ENCODE measurements around the gene DCLK1. TPM values are rescaled to one million over a fixed set of nuclear protein-coding genes. Genes with fewer than 3 reads are reported as not detected.

Gene DCLK1
- total RNA-seq, 4 donors from 2014 or later: 20.5 to 40.1 (median 28.7) TPM

- WGBS: 80% methylated on average over 8 of the region's 8 CpGs
- Histone ChIP-seq H3K27ac (replicated peaks in 1 of 4) (no peak overlapping the region), H3K9me3 (no peaks in the 10 kb centered on the region)
These were observed 99.7 kb downstream of the DCLK1 start for GRCh38 chr13:36031490-36031889.

GRCh38 chr13:36030670-36031331, 100.4 kb downstream of the DCLK1 start:
- Histone ChIP-seq H3K9me3 (no peaks in the 10 kb centered on the region), H3K27me3 (no peaks in the 10 kb centered on the region), H3K4me1 (no peaks in the 10 kb centered on the region), H3K4me3 (no peak overlapping the region), H3K36me3 (no peaks in the 10 kb centered on the region), H3K27ac (replicated peaks in 1 of 4) (no peak overlapping the region)
- whole genome bisulfite sequencing: 56% methylated on average over 8 of the region's 8 CpGs
- no peak for DNase-seq (ENCODE audit: extremely low spot score)
- no peak for TF ChIP-seq POLR2A (IDR thresholded peaks at IDR 0.05; ENCODE audit: low read depth)
- TF ChIP-seq POLR2AphosphoS5 (IDR thresholded peaks at IDR 0.05): no peak
- no peak for TF ChIP-seq EP300 (IDR thresholded peaks at IDR 0.05)
- no peak for TF ChIP-seq CTCF (IDR thresholded peaks at IDR 0.05)
- intact Hi-C loops (cut with DNase I): no loop called here

More at GRCh38 chr13:36031490-36031889, 99.7 kb downstream of the DCLK1 start:
- TF ChIP-seq POLR2AphosphoS5 (IDR thresholded peaks at IDR 0.05) (no peak), EP300 (IDR thresholded peaks at IDR 0.05) (no peak), POLR2A (IDR thresholded peaks at IDR 0.05; ENCODE audit: low read depth) (no peak), CTCF (IDR thresholded peaks at IDR 0.05) (no peak)
- Histone ChIP-seq H3K4me1 (no peaks in the 10 kb centered on the region), H3K27me3 (no peaks in the 10 kb centered on the region), H3K36me3 (no peaks in the 10 kb centered on the region), H3K4me3 (no peak overlapping the region)
- intact Hi-C loops (cut with DNase I): no loop called here
- DNase-seq (ENCODE audit: extremely low spot score): no peak

GRCh38 chr13:36029166-36029565, 102.0 kb downstream of the DCLK1 start:
- Histone ChIP-seq H3K27me3 (no peaks in the 10 kb centered on the region), H3K9me3 (no peaks in the 10 kb centered on the region), H3K4me1 (no peaks in the 10 kb centered on the region), H3K36me3 (no peaks in the 10 kb centered on the region), H3K4me3 (no peak overlapping the region), H3K27ac (replicated peaks in 1 of 4) (no peak overlapping the region)
- intact Hi-C loops (cut with DNase I): no loop called here
- 93% methylated on average over 6 of the region's 6 CpGs for WGBS
- TF ChIP-seq EP300 (IDR thresholded peaks at IDR 0.05) (no peak), POLR2A (IDR thresholded peaks at IDR 0.05; ENCODE audit: low read depth) (no peak), CTCF (IDR thresholded peaks at IDR 0.05) (no peak), POLR2AphosphoS5 (IDR thresholded peaks at IDR 0.05) (no peak)
- no peak for DNase-seq (ENCODE audit: extremely low spot score)

DNA sequence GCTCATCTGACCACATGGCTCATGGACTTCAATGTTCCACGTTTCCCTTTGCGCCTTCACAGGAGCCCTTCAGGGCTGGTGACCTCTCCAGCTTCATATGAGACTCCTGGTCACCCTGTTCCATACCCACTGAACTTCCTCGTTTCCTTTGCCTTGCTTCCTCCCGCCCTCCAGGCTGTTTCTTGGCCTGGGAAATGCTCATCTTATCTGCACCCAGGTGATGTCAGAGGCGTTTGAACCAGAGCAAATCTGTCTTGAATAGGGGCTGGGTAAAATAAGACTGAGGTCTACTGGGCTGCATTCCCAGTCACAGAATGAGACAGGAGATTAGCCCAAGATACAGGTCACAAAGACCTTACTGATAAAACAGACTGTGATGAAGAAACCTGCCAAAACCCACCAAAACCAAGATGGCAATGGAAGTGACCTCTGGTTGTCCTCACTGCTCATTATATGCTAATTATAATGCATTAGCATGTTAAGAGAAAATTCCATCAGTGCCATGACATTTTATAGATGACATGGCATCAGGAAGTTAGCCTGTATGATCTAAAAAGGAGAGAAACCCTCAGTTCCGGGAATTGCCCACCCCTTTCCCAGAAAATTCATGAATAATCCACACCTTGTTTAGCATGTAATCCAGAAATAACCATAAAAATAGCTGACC, 102.7 kb downstream of the DCLK1 start:
- no peaks in the 10 kb centered on the region for H3K36me3 ChIP-seq
- no peak overlapping the region for H3K27ac ChIP-seq (replicated peaks in 1 of 4)
- 89% methylated on average over 6 of the region's 6 CpGs for WGBS
- TF ChIP-seq POLR2A (IDR thresholded peaks at IDR 0.05; ENCODE audit: low read depth) (no peak), POLR2AphosphoS5 (IDR thresholded peaks at IDR 0.05) (no peak)
- no peak for DNase-seq (ENCODE audit: extremely low spot score)
- no peaks in the 10 kb centered on the region for H3K9me3 ChIP-seq
- H3K4me1 ChIP-seq: no peaks in the 10 kb centered on the region
- intact Hi-C loops (cut with DNase I): no loop called here
- no peak overlapping the region for H3K4me3 ChIP-seq
- no peaks in the 10 kb centered on the region for H3K27me3 ChIP-seq

DNA sequence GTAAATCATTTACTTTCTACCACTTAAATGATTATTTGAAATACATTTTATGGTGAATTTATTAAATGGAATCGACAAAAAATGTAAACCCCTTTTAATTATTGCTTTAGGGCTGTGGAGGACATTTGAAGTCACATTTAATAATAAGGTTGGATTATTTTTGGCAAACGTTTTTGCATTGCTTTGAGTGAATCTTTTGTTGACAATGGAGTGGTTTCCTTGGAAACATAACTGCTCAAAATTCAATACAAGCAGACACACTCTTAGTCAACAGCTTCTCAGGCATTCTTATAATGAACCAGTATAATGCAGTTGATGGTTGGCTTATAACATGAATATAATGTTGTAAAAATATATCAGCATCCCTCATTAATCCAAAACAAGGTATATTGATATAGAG, 104.7 kb downstream of the DCLK1 start:
- H3K9me3 ChIP-seq: peaks cover 0 to under 1% (median 0%) of the 10 kb centered on the region in 4 donors
- no peaks in the 10 kb centered on the region for H3K4me1 ChIP-seq
- H3K27ac ChIP-seq (replicated peaks in 1 of 4): no peak overlapping the region
- H3K27me3 ChIP-seq: no peaks in the 10 kb centered on the region
- intact Hi-C loops (cut with DNase I): no loop called here
- no peak overlapping the region for H3K4me3 ChIP-seq
- TF ChIP-seq POLR2AphosphoS5 (IDR thresholded peaks at IDR 0.05): no peak
- no peak for TF ChIP-seq CTCF (IDR thresholded peaks at IDR 0.05)
- no peak for TF ChIP-seq EP300 (IDR thresholded peaks at IDR 0.05)
- DNase-seq (ENCODE audit: extremely low spot score): no peak
- no peaks in the 10 kb centered on the region for H3K36me3 ChIP-seq
- WGBS: 43% methylated on average over 2 of the region's 2 CpGs

All from esophagus muscularis mucosa (tissue), 4 donors.